Ovary (tissue), 9 donors: ENCODE measurements around the gene ERRFI1. TPM values are rescaled to one million over a fixed set of nuclear protein-coding genes. Genes with fewer than 3 reads are reported as not detected.
A peak's percentile ranks its signal among the peaks of the same experiment; 100 is the strongest.

Experiments
- DNase-seq, 5 donors: peaks; one replicate each; pipeline ENCODE4 v3.0.0-alpha.2; 2019 to 2020
- H3K27ac ChIP-seq, 2 donors: fragments of 200-600 bp; one replicate each; pipeline versions ENCODE4 v1.5.1 to v1.8.0; 2019 to 2022
- H3K27me3 ChIP-seq: fragments of 200-600 bp; one replicate; pipeline ENCODE4 v1.8.0; 2022
- H3K36me3 ChIP-seq: fragments of 200-600 bp; sonication (generic); one replicate; pipeline ENCODE4 v1.5.1; 2019
- H3K4me1 ChIP-seq: one replicate; pipeline ENCODE4 v1.8.1; 2013; ENCODE audit warnings: mild to moderate bottlenecking, moderate library complexity; ENCODE audit not compliant: insufficient read depth
- H3K4me3 ChIP-seq: fragments of 200-600 bp; sonication (generic); one replicate; pipeline ENCODE4 v1.5.1; 2017
- H3K9me3 ChIP-seq, 2 donors: fragments of 200-600 bp in 1 of 2; sonication (generic) in 1 of 2; one replicate each; pipeline versions ENCODE4 v1.5.1 to v1.8.1; 2013 to 2019; ENCODE audit warnings: mild to moderate bottlenecking in 1 of 2, moderate library complexity in 1 of 2
- EP300 ChIP-seq: sonication (generic); formaldehyde crosslinking; IDR thresholded peaks from one replicate; pipeline ENCODE4 v1.6.1; 2017; ENCODE audit warnings: antibody characterized with exemption
- POLR2A ChIP-seq: fragments of 450-650 bp; IDR thresholded peaks from one replicate; pipeline ENCODE4 v1.6.1; 2017; ENCODE audit warnings: antibody characterized with exemption, mild to moderate bottlenecking, moderate library complexity
- WGBS, 3 donors: extraction: QIAGEN DNeasy Blood & Tissue Kit in 1 of 3; methylation state at CpG; one replicate each; pipeline versions ENCODE4 v1.1.5 to v1.1.7; 2013 to 2017; 5-methylcytosine and 5-hydroxymethylcytosine counted together
- intact Hi-C, 4 donors: fragments of 100-400 bp; cut with DNase I; formaldehyde crosslinking; loops; one replicate each; pipeline versions ENCODE4 v1.11.0 to v1.15.1; 2022 to 2023
- polyA plus RNA-seq, 2 donors: library from polyadenylated mRNA; stranded (reverse); fragments of 200-250 nt in 1 of 2; fragments of 350-450 nt in 1 of 2; fragmentation: Illumina TruSeq in 1 of 2; extraction: RNeasy Lipid Tissue Mini Kit (QIAGEN cat#74804) in 1 of 2; gene quantifications; one replicate each; pipeline ENCODE4 v1.2.3, GENCODE V29; 2013 to 2014
- small RNA-seq: library from RNA; depleted of rRNA; stranded (forward); fragments of <200 nt; gene quantifications from one replicate; pipeline ENCODE3, GENCODE V24; 2016
- total RNA-seq, 7 donors: library from RNA; depleted of rRNA in 2 of 7; stranded (reverse); fragments of >200 nt in 2 of 7; fragmentation: NEBNext Ultra II Directional in 3 of 7; extraction: Animal tissue kit (Norgen Biotek cat#: 25700) in 3 of 7; gene quantifications; one replicate each; pipeline versions ENCODE4 v1.1.0 to v1.2.4, GENCODE V29; 2016 to 2023
- TF ChIP-seq, protein P1 (sequence below), 3 donors: fragments of 450-650 bp in 2 of 3; fragments of 200-600 bp in 1 of 3; IDR thresholded peaks; one replicate each; pipeline versions ENCODE4 v1.5.1 to v1.8.0; 2016 to 2022; ENCODE audit warnings: antibody characterized with exemption in 3 of 3, mild to moderate bottlenecking in 1 of 3
- donor health status: DM: no; HTN: no; CAD: no; lungs with moderate emphysema.
- donor health status: DM: no; HTN: no; CAD: no.
- donor health status: Bipolar disorder and iron deficiency.
- donor health status: DM: yes; HTN: yes; CAD: no.
- donor health status: DM: no; HTN: no; CAD: no.
- donor health status: DM: yes; HTN: yes; CAD: no.

Gene ERRFI1
- total and polyA plus RNA-seq, 9 donors, result 61.3 to 256 (median 109) TPM

DNA sequence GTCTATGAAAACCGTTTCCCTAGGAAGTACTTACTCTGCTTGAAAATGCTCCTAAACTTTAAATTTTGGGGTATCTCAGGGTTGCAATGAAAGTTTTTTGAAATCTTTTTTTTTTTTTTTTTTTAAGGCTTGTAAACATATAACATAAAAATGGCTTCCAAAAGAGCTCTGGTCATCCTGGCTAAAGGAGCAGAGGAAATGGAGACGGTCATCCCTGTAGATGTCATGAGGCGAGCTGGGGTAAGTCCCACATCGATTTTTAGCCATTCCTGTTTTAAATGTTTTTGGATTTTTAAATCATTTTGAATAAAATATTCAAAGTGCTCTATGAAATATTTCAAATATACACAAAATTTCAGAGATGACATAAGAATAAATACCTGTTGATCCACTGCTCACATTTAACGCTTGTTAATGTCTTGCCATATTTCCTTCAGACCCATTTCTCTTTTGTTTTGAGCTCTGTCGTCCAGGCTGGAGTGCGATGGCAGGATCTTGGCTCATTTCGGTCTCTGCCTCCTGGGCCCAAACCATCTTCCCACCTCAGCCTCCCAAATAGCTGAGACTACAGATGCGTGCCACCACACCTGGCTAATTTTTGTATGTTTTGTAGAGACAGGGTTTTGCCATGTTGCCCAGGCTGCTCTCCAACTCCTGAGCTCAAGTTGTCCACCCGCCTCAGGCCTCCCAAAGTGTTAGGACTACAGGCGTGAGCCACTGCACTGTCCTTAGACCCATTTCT lies 63.3 kb downstream of the ERRFI1 start:
- no peaks in the 10 kb centered on the region for H3K36me3 ChIP-seq
- peak in 1 of 5 donors; percentile 17 for DNase-seq
- no peak overlapping the region for H3K27ac ChIP-seq
- intact Hi-C loops, result no loop called here
- H3K4me3 ChIP-seq, result no peak overlapping the region
- no peaks in the 10 kb centered on the region for H3K27me3 ChIP-seq
- H3K4me1 ChIP-seq, result peaks cover 3% of the 10 kb centered on the region
- no peaks in the 10 kb centered on the region for H3K9me3 ChIP-seq
- 85 to 87% (median 86%) methylated on average over 11 of the region's 11 CpGs for WGBS, 3 donors
- TF ChIP-seq, protein P1, sequence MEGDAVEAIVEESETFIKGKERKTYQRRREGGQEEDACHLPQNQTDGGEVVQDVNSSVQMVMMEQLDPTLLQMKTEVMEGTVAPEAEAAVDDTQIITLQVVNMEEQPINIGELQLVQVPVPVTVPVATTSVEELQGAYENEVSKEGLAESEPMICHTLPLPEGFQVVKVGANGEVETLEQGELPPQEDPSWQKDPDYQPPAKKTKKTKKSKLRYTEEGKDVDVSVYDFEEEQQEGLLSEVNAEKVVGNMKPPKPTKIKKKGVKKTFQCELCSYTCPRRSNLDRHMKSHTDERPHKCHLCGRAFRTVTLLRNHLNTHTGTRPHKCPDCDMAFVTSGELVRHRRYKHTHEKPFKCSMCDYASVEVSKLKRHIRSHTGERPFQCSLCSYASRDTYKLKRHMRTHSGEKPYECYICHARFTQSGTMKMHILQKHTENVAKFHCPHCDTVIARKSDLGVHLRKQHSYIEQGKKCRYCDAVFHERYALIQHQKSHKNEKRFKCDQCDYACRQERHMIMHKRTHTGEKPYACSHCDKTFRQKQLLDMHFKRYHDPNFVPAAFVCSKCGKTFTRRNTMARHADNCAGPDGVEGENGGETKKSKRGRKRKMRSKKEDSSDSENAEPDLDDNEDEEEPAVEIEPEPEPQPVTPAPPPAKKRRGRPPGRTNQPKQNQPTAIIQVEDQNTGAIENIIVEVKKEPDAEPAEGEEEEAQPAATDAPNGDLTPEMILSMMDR (IDR thresholded peaks at IDR 0.05), result no peak
- TF ChIP-seq EP300, result no peak
- TF ChIP-seq POLR2A, result no peak

DNA sequence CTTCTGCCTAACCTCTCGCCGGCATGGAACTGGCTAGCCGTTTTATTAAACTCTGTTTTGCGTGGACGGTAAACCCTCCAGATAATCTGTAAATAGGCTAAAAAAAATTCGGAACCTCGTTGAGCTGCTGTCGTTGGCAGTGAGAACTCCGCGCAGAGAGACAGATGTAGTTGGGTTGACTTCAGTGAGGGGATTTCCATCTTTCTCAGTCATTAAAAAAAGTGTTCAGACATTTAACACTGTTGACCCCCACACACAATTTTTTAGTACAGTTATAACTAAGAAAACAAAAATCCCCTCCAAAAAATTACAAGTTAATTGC lies 64.1 kb downstream of the ERRFI1 start:
- Histone ChIP-seq H3K9me3 (no peaks in the 10 kb centered on the region), H3K27ac (peak overlapping the region; percentile 81 to 91), H3K4me3 (peak overlapping the region; percentile 89), H3K36me3 (no peaks in the 10 kb centered on the region), H3K27me3 (no peaks in the 10 kb centered on the region), H3K4me1 (peaks cover 2% of the 10 kb centered on the region)
- TF ChIP-seq, protein P1 (IDR thresholded peaks at IDR 0.05), result no peak
- no peak for TF ChIP-seq EP300
- TF ChIP-seq POLR2A, result no peak
- WGBS, 3 donors, result 0 to 1% (median 1%) methylated on average over 10 of the region's 10 CpGs
- intact Hi-C loops, result no loop called here
- no peak for DNase-seq

Small RNA genes within 50 kb of the gene (small RNA-seq; reads per million reads assigned to genes)
- not detected for gene RF00019

Other genes starting within 250 kb of the ERRFI1 start
- 10 to 100 TPM; 11.9 to 49.8 (median 32.6) TPM for gene PER3, start 242.0 kb downstream of the ERRFI1 start, total RNA-seq
- 10 to 100 TPM; 17.7 to 18.1 TPM for gene PER3, start 242.0 kb downstream of the ERRFI1 start, polyA plus RNA-seq
- not detected for gene UTS2, start 173.2 kb downstream of the ERRFI1 start, total RNA-seq
- gene UTS2, start 173.2 kb downstream of the ERRFI1 start, polyA plus RNA-seq, result under 1 TPM; 0.04 to 0.55 TPM
- gene TNFRSF9, start 85.5 kb downstream of the ERRFI1 start, total RNA-seq, result under 1 TPM in 1 of 7 donors, not detected in 6; 0.08 TPM
- gene TNFRSF9, start 85.5 kb downstream of the ERRFI1 start, polyA plus RNA-seq, result under 1 TPM; 0.05 to 0.10 TPM
- 100 to 1,000 TPM; 159 to 266 (median 248) TPM for gene PARK7, start 64.6 kb downstream of the ERRFI1 start, total RNA-seq
- 100 to 1,000 TPM; 241 to 438 TPM for gene PARK7, start 64.6 kb downstream of the ERRFI1 start, polyA plus RNA-seq